K562 (cell line): ENCODE data around the gene FAM117A. TPM values are rescaled to one million over a fixed set of nuclear protein-coding genes. Genes with fewer than 3 reads are reported as not detected.

Experiments
- BCLAF1 ChIP-seq, 2 experiments: fragments of 450-650 bp in 1 of 2; IDR thresholded peaks; 2 replicates each; pipeline ENCODE4 v1.6.1; 2011 to 2017; ENCODE audit warnings: low read depth in 2 of 2, antibody characterized with exemption in 1 of 2, borderline replicate concordance in 1 of 2, low read length in 1 of 2, mild to moderate bottlenecking in 1 of 2, mixed read lengths in 1 of 2; ENCODE audit not compliant: control insufficient read depth in 1 of 2
- CBX5 ChIP-seq: IDR thresholded peaks from 2 replicates; pipeline ENCODE4 v1.6.1; 2014; ENCODE audit warnings: low read depth, borderline replicate concordance
- CREB5 ChIP-seq: fragments of 250-450 bp; sonication (Bioruptor Pico); IDR thresholded peaks from 2 replicates; pipeline ENCODE4 v1.5.0; 2020; ENCODE audit warnings: mild to moderate bottlenecking
- IRF9 ChIP-seq: fragments of 450-650 bp; IDR thresholded peaks from 2 replicates; pipeline ENCODE4 v1.6.1; 2016; ENCODE audit warnings: missing biosample characterization, missing genetic modification characterization
- MAFF ChIP-seq: IDR thresholded peaks from 2 replicates; pipeline ENCODE4 v1.6.1; 2012; ENCODE audit warnings: low read length, improper control_type of control experiment
- NCOA6 ChIP-seq: fragments of 450-650 bp; IDR thresholded peaks from 2 replicates; pipeline ENCODE4 v1.6.1; 2017; ENCODE audit warnings: mild to moderate bottlenecking
- PCBP1 ChIP-seq: fragments of 200-400 bp; formaldehyde crosslinking; IDR thresholded peaks from 2 replicates; pipeline ENCODE4 v1.6.1; 2018; ENCODE audit warnings: mild to moderate bottlenecking, low read depth, low read length; ENCODE audit not compliant: poor library complexity, severe bottlenecking
- PRMT5 ChIP-seq: sonication (generic); formaldehyde crosslinking; IDR thresholded peaks from 2 replicates; pipeline ENCODE4 v1.5.0; 2020; ENCODE audit warnings: missing genetic modification reagents
- STAT5B ChIP-seq: fragments of 250-450 bp; sonication (Bioruptor Pico); IDR thresholded peaks from 2 replicates; pipeline ENCODE4 v1.8.0; 2021; ENCODE audit warnings: mild to moderate bottlenecking, inconsistent platforms
- TCF15 ChIP-seq: fragments of 250-450 bp; sonication (Bioruptor Pico); IDR thresholded peaks from 2 replicates; pipeline ENCODE4 v1.8.0; 2022; ENCODE audit warnings: moderate library complexity, mild to moderate bottlenecking, inconsistent platforms
- TGIF2 ChIP-seq: sonication (generic); formaldehyde crosslinking; IDR thresholded peaks from 2 replicates; pipeline ENCODE4 v1.8.1; 2022; ENCODE audit warnings: mild to moderate bottlenecking, missing genetic modification reagents, moderate library complexity
- THRB ChIP-seq: fragments of 450-650 bp; formaldehyde crosslinking; conservative IDR thresholded peaks from 2 replicates; pipeline ENCODE4 v1.4.0; 2022; ENCODE audit warnings: mild to moderate bottlenecking, missing genetic modification characterization
- TRIM28 ChIP-seq: fragments of 450-650 bp; IDR thresholded peaks from 2 replicates; pipeline ENCODE4 v1.6.1; 2017
- ZBTB12 ChIP-seq: fragments of 250-450 bp; sonication (Bioruptor Pico); IDR thresholded peaks from 2 replicates; pipeline ENCODE4 v1.4.0; 2020
- ZKSCAN1 ChIP-seq: fragments of 150-350 bp; IDR thresholded peaks from 2 replicates; pipeline ENCODE4 v1.6.1; 2016; ENCODE audit warnings: low read depth, low read length
- ZKSCAN3 ChIP-seq: fragments of 250-450 bp; sonication (Bioruptor Pico); IDR thresholded peaks from 2 replicates; pipeline ENCODE4 v1.4.0; 2020
- polyA plus RNA-seq, 8 experiments: library from polyadenylated mRNA; depleted of rRNA in 4 of 8; stranded (reverse) in 5 of 8; unstranded in 3 of 8; fragments of >200 nt; fragmentation: Nextera tagmentation in 2 of 8; fragmentation: Illumina TruSeq in 1 of 8; extraction: Ambion mirVana in 2 of 8; extraction: Trizol in 1 of 8; gene quantifications; 2 replicates each; pipeline versions ENCODE4 v1.2.1 to v1.2.3, GENCODE V29; 2011 to 2014; ENCODE audit warnings: inconsistent platforms in 1 of 8, missing spikeins in 1 of 8
- total RNA-seq, 7 experiments: library from RNA; depleted of rRNA in 6 of 7; stranded (reverse); fragments of >200 nt in 6 of 7; fragmentation: Illumina TruSeq in 2 of 7; extraction: Trizol in 2 of 7; gene quantifications; 2 replicates each; pipeline versions ENCODE4 v1.2.1 to v1.2.3, GENCODE V29; 2011 to 2021; ENCODE audit warnings: low replicate concordance in 1 of 7

FAM117A gene
- total and polyA plus RNA-seq, 9 of the 15 experiments (the other 6 are each of a cell fraction or from before 2014, with no cell fraction given): 3.1 to 79.7 (median 36.6) TPM

GRCh38 chr17:49739641-49740271, 24.2 kb downstream of the FAM117A start (continued):
- TF ChIP-seq BCLAF1 (IDR thresholded peaks at IDR 0.05; ENCODE audit: borderline replicate concordance in 1 of 2, control insufficient read depth in 1 of 2, low read depth in 2 of 2, low read length in 1 of 2) (peak in 1 of 2 experiments; percentile 89; a peak in 1 of 4 replicates), IRF9 (tag) (peak; percentile 97), NCOA6 (no peak; the same call in 1 of the 2 replicates), PCBP1 (no peak), ZBTB12 (CRISPR knock-in tag) (peak; percentile 61; the same call in 1 of the 2 replicates), CBX5 (0 out of 2 replicates have a peak, but pooled peaks have one; percentile 14), PRMT5 (CRISPR knock-in tag) (no peak), TRIM28 (peak; percentile 73; the same call in 1 of the 2 replicates), THRB (CRISPR knock-in tag) (peak; percentile 55; the same call in 1 of the 2 replicates), TGIF2 (CRISPR knock-in tag) (no peak; the same call in 1 of the 2 replicates), ZKSCAN1 (peak; percentile 97), TCF15 (CRISPR knock-in tag) (no peak; the same call in 1 of the 2 replicates), ZKSCAN3 (no peak), STAT5B (CRISPR knock-in tag) (no peak), CREB5 (CRISPR knock-in tag) (no peak), MAFF (peak; percentile 53)
